MM.1S (cell line): Measurements from ENCODE around the gene MED15.

Experiments used
- DNase-seq: peaks from one replicate; pipeline ENCODE4 v3.0.0-alpha.2; 2015
- H2AFZ ChIP-seq: fragments of 300-600 bp; sonication (generic); 2 replicates; pipeline ENCODE4 v1.6.0; 2016; ENCODE audit warnings: antibody characterized with exemption, low read length
- H3F3A ChIP-seq: fragments of 300-600 bp; sonication (generic); 2 replicates; pipeline ENCODE4 v1.6.1; 2016; ENCODE audit warnings: mild to moderate bottlenecking, antibody characterized with exemption, low read length, moderate library complexity, mixed read lengths; ENCODE audit not compliant: insufficient read depth
- H3K27ac ChIP-seq: fragments of 300-600 bp; sonication (generic); 2 replicates; pipeline ENCODE4 v1.5.1; 2016; ENCODE audit warnings: mild to moderate bottlenecking, low read length
- H3K27me3 ChIP-seq: fragments of 300-600 bp; sonication (generic); replicated peaks from 2 replicates; pipeline ENCODE4 v1.6.0; 2016; ENCODE audit warnings: low read length; ENCODE audit not compliant: insufficient read depth
- H3K36me3 ChIP-seq: fragments of 300-600 bp; sonication (generic); replicated peaks from 2 replicates; pipeline ENCODE4 v1.6.1; 2016; ENCODE audit warnings: mild to moderate bottlenecking, low read length, mixed read lengths; ENCODE audit not compliant: insufficient read depth
- H3K4me1 ChIP-seq: fragments of 300-600 bp; sonication (generic); 2 replicates; pipeline ENCODE4 v1.6.1; 2016; ENCODE audit warnings: low read length, mixed read lengths
- H3K4me2 ChIP-seq: fragments of 300-600 bp; sonication (generic); 2 replicates; pipeline ENCODE4 v1.6.0; 2016; ENCODE audit warnings: low read depth, low read length
- H3K4me3 ChIP-seq: fragments of 300-600 bp; sonication (generic); 2 replicates; pipeline ENCODE4 v1.5.1; 2016; ENCODE audit warnings: low read length, mixed read lengths
- H3K79me2 ChIP-seq: fragments of 300-600 bp; sonication (generic); 2 replicates; pipeline ENCODE4 v1.6.1; 2016; ENCODE audit warnings: mixed run types, low read length, mixed read lengths
- H3K9ac ChIP-seq: fragments of 300-600 bp; sonication (generic); 2 replicates; pipeline ENCODE4 v1.6.1; 2016; ENCODE audit warnings: low read length, mixed read lengths
- H3K9me2 ChIP-seq: fragments of 300-600 bp; sonication (generic); replicated peaks from 2 replicates; pipeline ENCODE4 v1.6.1; 2016; ENCODE audit warnings: mild to moderate bottlenecking, low read length, mixed read lengths; ENCODE audit not compliant: insufficient read depth
- H3K9me3 ChIP-seq: fragments of 300-600 bp; sonication (generic); replicated peaks from 2 replicates; pipeline ENCODE4 v1.6.1; 2016; ENCODE audit warnings: mild to moderate bottlenecking, low read length, mixed read lengths; ENCODE audit not compliant: insufficient read depth
- H4K20me1 ChIP-seq: fragments of 300-600 bp; sonication (generic); 2 replicates; pipeline ENCODE4 v1.6.1; 2016; ENCODE audit warnings: mild to moderate bottlenecking, low read length, moderate library complexity, mixed read lengths; ENCODE audit not compliant: insufficient read depth
- CTCF ChIP-seq: fragments of 300-600 bp; sonication (generic); IDR thresholded peaks from 2 replicates; pipeline ENCODE4 v1.5.1; 2016; ENCODE audit warnings: antibody characterized with exemption, low read length, mixed read lengths
- EZH2 ChIP-seq: fragments of 300-600 bp; sonication (generic); optimal IDR thresholded peaks from 2 replicates; pipeline ENCODE3; 2017; ENCODE audit warnings: low read depth, mild to moderate bottlenecking, antibody characterized with exemption, low read length, mixed read lengths
- EZH2phosphoT487 ChIP-seq: fragments of 300-600 bp; sonication (generic); IDR thresholded peaks from 2 replicates; pipeline ENCODE4 v1.6.1; 2018; ENCODE audit warnings: antibody characterized with exemption, low read length

MED15 gene

GRCh38 chr22:20615533-20616450 lies 108.4 kb downstream of the MED15 start:
- Histone ChIP-seq H3K4me1 (no peaks in the 10 kb centered on the region), H3K9me3 (no peaks in the 10 kb centered on the region), H3K9ac (no peak overlapping the region), H3K4me3 (no peak overlapping the region), H3F3A (no peaks in the 10 kb centered on the region), H3K27ac (no peak overlapping the region), H3K79me2 (no peaks in the 10 kb centered on the region), H3K9me2 (no peaks in the 10 kb centered on the region), H3K4me2 (no peak overlapping the region), H3K36me3 (no peaks in the 10 kb centered on the region), H3K27me3 (no peaks in the 10 kb centered on the region; the same call in 1 of the 2 replicates), H2AFZ (no peak overlapping the region), H4K20me1 (no peaks in the 10 kb centered on the region)
- no peak for DNase-seq
- TF ChIP-seq EZH2: no peak
- TF ChIP-seq EZH2phosphoT487: no peak
- no peak for TF ChIP-seq CTCF

GRCh38 chr22:20616451-20617043 lies 109.1 kb downstream of the MED15 start:
- no peaks in the 10 kb centered on the region for H3K79me2 ChIP-seq
- H3K27ac ChIP-seq: no peak overlapping the region
- H3K4me2 ChIP-seq: no peak overlapping the region
- no peaks in the 10 kb centered on the region for H4K20me1 ChIP-seq
- H3K9me2 ChIP-seq: no peaks in the 10 kb centered on the region
- H3K9ac ChIP-seq: no peak overlapping the region
- no peaks in the 10 kb centered on the region for H3K4me1 ChIP-seq
- H3K9me3 ChIP-seq: no peaks in the 10 kb centered on the region
- TF ChIP-seq CTCF (no peak), EZH2 (no peak), EZH2phosphoT487 (no peak)
- no peaks in the 10 kb centered on the region for H3F3A ChIP-seq
- no peak for DNase-seq
- no peak overlapping the region for H3K4me3 ChIP-seq
- H2AFZ ChIP-seq: no peak overlapping the region
- no peaks in the 10 kb centered on the region; the same call in 1 of the 2 replicates for H3K27me3 ChIP-seq
- H3K36me3 ChIP-seq: no peaks in the 10 kb centered on the region

- no peaks in the 10 kb centered on the region for H4K20me1 ChIP-seq
- H3K79me2 ChIP-seq: no peaks in the 10 kb centered on the region
- no peak overlapping the region for H3K27ac ChIP-seq
- no peak for TF ChIP-seq EZH2
- TF ChIP-seq CTCF: no peak
- no peak for TF ChIP-seq EZH2phosphoT487
- no peaks in the 10 kb centered on the region for H3K27me3 ChIP-seq
- no peak for DNase-seq
- H3K4me2 ChIP-seq: no peak overlapping the region
- H2AFZ ChIP-seq: no peak overlapping the region
- H3F3A ChIP-seq: no peaks in the 10 kb centered on the region
- H3K4me3 ChIP-seq: no peak overlapping the region
- no peaks in the 10 kb centered on the region for H3K9me2 ChIP-seq
- H3K4me1 ChIP-seq: no peaks in the 10 kb centered on the region
- H3K9me3 ChIP-seq: no peaks in the 10 kb centered on the region
- no peaks in the 10 kb centered on the region for H3K36me3 ChIP-seq
- no peak overlapping the region for H3K9ac ChIP-seq
Measured at GRCh38 chr22:20618488-20618887, 111.1 kb downstream of the MED15 start.
